Measurements from ENCODE around the gene TRAPPC1. TPM values are rescaled to one million over a fixed set of nuclear protein-coding genes. Genes with fewer than 3 reads are reported as not detected.

TRAPPC1 gene
- total and polyA plus RNA-seq, 4 donors = 15.9 to 96.9 (median 57.2) TPM

DNA sequence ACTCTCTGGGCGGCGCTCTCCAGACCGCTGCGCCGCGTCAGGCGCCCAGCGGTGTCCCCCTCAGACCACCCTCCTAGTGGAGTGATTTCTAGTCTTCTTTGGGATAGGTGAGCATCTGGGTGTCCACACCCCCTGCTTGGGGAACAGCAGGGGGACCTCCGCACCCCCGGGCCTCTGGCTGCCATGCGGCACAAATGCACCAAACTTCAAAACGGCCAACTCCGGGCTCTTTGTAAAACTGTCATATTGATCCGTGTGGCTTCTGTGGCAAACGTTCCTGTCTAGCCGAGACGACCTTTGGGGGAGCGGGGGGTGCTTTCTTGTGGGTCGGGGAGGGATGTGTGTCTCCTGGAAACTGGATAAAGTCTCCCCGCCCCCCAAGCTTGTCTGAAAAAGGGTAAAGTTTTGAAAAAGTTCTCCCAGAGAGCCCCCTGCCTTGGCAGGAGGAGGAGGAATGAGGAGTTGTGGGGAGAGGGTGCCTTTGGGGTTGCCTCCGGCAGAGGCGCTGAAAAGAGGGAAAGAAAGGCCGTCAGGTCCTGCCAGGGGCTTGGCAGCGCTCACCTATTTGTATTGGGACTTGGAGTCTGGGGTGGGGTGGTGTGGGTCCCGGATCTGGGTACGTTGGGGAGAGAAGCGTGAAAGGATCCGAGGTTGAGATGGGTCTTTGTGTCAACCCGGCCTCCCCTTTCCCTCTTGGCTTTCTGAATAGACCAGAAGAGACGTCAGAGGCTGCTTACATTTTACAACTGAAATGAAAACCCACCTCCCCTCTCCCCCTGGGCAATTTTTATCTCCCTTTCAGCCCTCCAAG is 45.3 kb downstream of the TRAPPC1 start:
- WGBS = 6% methylated on average over 30 of the region's 30 CpGs
- Histone ChIP-seq H3K4me3 (ENCODE audit: low read depth in 1 of 3, low read length in 3 of 3) (peak overlapping the region in 2 of 3 donors; percentile 14 to 69), H3K9me3 (ENCODE audit: control insufficient read depth in 4 of 4, low read length in 3 of 4) (no peaks in the 10 kb centered on the region), H3K4me1 (ENCODE audit: control insufficient read depth in 4 of 4, insufficient read depth in 4 of 4, low read length in 3 of 4) (peaks cover 9 to 46% (median 42%) of the 10 kb centered on the region in 4 donors), H3K27ac (ENCODE audit: low read depth in 1 of 2, low read length in 2 of 2) (peak overlapping the region; percentile 65 to 89), H3K27me3 (ENCODE audit: control insufficient read depth in 4 of 4, insufficient read depth in 4 of 4, low read length in 3 of 4) (no peaks in the 10 kb centered on the region), H3K36me3 (ENCODE audit: control insufficient read depth in 4 of 4, insufficient read depth in 3 of 4, low read depth in 1 of 4, low read length in 3 of 4) (no peaks in the 10 kb centered on the region), H3K9ac (ENCODE audit: low read depth in 1 of 2, low read length in 2 of 2) (peak overlapping the region in 1 of 2 donors; percentile 67)
- DNase-seq (ENCODE audit: low spot score) = peak; percentile 44
- TF ChIP-seq YY1 (IDR thresholded peaks at IDR 0.05) (no peak), FOXA2 (IDR thresholded peaks at IDR 0.05) (no peak), JUND (IDR thresholded peaks at IDR 0.05) (no peak), RAD21 (IDR thresholded peaks at IDR 0.05) (no peak), HNF4G (IDR thresholded peaks at IDR 0.05) (no peak), TAF1 (conservative IDR thresholded peaks at IDR 0.05) (no peak), HNF4A (conservative IDR thresholded peaks at IDR 0.05) (no peak), FOXA1 (IDR thresholded peaks at IDR 0.05) (no peak), ATF3 (IDR thresholded peaks at IDR 0.05) (no peak), EGR1 (IDR thresholded peaks at IDR 0.05; ENCODE audit: low read depth in 2 of 2) (no peak), RXRA (IDR thresholded peaks at IDR 0.05) (no peak), NR2F2 (IDR thresholded peaks at IDR 0.05) (no peak), SP1 (IDR thresholded peaks at IDR 0.05) (no peak), GABPA (IDR thresholded peaks at IDR 0.05 in 1 of 2, conservative IDR thresholded peaks at IDR 0.05 in 1 of 2) (no peak)
- TF ChIP-seq, protein P1, sequence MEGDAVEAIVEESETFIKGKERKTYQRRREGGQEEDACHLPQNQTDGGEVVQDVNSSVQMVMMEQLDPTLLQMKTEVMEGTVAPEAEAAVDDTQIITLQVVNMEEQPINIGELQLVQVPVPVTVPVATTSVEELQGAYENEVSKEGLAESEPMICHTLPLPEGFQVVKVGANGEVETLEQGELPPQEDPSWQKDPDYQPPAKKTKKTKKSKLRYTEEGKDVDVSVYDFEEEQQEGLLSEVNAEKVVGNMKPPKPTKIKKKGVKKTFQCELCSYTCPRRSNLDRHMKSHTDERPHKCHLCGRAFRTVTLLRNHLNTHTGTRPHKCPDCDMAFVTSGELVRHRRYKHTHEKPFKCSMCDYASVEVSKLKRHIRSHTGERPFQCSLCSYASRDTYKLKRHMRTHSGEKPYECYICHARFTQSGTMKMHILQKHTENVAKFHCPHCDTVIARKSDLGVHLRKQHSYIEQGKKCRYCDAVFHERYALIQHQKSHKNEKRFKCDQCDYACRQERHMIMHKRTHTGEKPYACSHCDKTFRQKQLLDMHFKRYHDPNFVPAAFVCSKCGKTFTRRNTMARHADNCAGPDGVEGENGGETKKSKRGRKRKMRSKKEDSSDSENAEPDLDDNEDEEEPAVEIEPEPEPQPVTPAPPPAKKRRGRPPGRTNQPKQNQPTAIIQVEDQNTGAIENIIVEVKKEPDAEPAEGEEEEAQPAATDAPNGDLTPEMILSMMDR (IDR thresholded peaks at IDR 0.05; ENCODE audit: low read depth, low read length, missing input control) = no peak
- TF ChIP-seq, protein P2, sequence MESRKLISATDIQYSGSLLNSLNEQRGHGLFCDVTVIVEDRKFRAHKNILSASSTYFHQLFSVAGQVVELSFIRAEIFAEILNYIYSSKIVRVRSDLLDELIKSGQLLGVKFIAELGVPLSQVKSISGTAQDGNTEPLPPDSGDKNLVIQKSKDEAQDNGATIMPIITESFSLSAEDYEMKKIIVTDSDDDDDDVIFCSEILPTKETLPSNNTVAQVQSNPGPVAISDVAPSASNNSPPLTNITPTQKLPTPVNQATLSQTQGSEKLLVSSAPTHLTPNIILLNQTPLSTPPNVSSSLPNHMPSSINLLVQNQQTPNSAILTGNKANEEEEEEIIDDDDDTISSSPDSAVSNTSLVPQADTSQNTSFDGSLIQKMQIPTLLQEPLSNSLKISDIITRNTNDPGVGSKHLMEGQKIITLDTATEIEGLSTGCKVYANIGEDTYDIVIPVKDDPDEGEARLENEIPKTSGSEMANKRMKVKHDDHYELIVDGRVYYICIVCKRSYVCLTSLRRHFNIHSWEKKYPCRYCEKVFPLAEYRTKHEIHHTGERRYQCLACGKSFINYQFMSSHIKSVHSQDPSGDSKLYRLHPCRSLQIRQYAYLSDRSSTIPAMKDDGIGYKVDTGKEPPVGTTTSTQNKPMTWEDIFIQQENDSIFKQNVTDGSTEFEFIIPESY (IDR thresholded peaks at IDR 0.05) = no peak
- TF ChIP-seq, protein P3, sequence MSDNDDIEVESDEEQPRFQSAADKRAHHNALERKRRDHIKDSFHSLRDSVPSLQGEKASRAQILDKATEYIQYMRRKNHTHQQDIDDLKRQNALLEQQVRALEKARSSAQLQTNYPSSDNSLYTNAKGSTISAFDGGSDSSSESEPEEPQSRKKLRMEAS (IDR thresholded peaks at IDR 0.05) = no peak
- TF ChIP-seq, protein P4, sequence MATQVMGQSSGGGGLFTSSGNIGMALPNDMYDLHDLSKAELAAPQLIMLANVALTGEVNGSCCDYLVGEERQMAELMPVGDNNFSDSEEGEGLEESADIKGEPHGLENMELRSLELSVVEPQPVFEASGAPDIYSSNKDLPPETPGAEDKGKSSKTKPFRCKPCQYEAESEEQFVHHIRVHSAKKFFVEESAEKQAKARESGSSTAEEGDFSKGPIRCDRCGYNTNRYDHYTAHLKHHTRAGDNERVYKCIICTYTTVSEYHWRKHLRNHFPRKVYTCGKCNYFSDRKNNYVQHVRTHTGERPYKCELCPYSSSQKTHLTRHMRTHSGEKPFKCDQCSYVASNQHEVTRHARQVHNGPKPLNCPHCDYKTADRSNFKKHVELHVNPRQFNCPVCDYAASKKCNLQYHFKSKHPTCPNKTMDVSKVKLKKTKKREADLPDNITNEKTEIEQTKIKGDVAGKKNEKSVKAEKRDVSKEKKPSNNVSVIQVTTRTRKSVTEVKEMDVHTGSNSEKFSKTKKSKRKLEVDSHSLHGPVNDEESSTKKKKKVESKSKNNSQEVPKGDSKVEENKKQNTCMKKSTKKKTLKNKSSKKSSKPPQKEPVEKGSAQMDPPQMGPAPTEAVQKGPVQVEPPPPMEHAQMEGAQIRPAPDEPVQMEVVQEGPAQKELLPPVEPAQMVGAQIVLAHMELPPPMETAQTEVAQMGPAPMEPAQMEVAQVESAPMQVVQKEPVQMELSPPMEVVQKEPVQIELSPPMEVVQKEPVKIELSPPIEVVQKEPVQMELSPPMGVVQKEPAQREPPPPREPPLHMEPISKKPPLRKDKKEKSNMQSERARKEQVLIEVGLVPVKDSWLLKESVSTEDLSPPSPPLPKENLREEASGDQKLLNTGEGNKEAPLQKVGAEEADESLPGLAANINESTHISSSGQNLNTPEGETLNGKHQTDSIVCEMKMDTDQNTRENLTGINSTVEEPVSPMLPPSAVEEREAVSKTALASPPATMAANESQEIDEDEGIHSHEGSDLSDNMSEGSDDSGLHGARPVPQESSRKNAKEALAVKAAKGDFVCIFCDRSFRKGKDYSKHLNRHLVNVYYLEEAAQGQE (IDR thresholded peaks at IDR 0.05) = no peak
